Psoas muscle (tissue), 8 donors: Measurements from ENCODE around the gene NDUFB2. TPM values are rescaled to one million over a fixed set of nuclear protein-coding genes. Genes with fewer than 3 reads are reported as not detected.

Source experiments
- ATAC-seq, 4 donors: fragments of 200-7000 bp; cut with Tn5 transposase; one replicate each; pipeline ENCODE4 v1.9.1; 2020; ENCODE audit warnings: moderate library complexity in 3 of 4, mild to moderate bottlenecking in 2 of 4
- DNase-seq, 2 donors: peaks; one replicate each; pipeline ENCODE4 v3.0.0-alpha.2; 2020
- H3K27ac ChIP-seq: fragments of 200-600 bp; one replicate; pipeline ENCODE4 v1.8.0; 2022
- H3K27me3 ChIP-seq, 3 donors: fragments of 200-600 bp in 1 of 3; one replicate each; pipeline versions ENCODE4 v1.6.1 to v1.8.0; 2013 to 2022; ENCODE audit warnings: low read length in 2 of 3, mild to moderate bottlenecking in 2 of 3, moderate library complexity in 1 of 3; ENCODE audit not compliant: insufficient read depth in 3 of 3
- H3K36me3 ChIP-seq, 2 donors: fragments of 200-600 bp in 1 of 2; one replicate each; pipeline versions ENCODE4 v1.6.1 to v1.8.0; 2013 to 2022; ENCODE audit warnings: low read depth in 1 of 2, mild to moderate bottlenecking in 1 of 2, moderate library complexity in 1 of 2; ENCODE audit not compliant: insufficient read depth in 1 of 2
- H3K4me1 ChIP-seq: fragments of 200-600 bp; one replicate; pipeline ENCODE4 v1.8.0; 2022
- H3K4me3 ChIP-seq: fragments of 200-600 bp; one replicate; pipeline ENCODE4 v1.8.0; 2022; ENCODE audit warnings: mild to moderate bottlenecking
- H3K9me3 ChIP-seq: fragments of 200-600 bp; one replicate; pipeline ENCODE4 v1.8.0; 2022
- WGBS, 3 donors: extraction: QIAGEN DNeasy Blood & Tissue Kit; methylation state at CpG; one replicate each; pipeline versions ENCODE4 v1.1.6 to v1.1.7; 2013; 5-methylcytosine and 5-hydroxymethylcytosine counted together
- intact Hi-C, 2 donors: fragments of 100-400 bp; cut with DNase I; formaldehyde crosslinking; loops; one replicate each; pipeline versions ENCODE4 v1.11.0 to v1.14.2; 2022
- polyA plus RNA-seq, 3 donors: library from polyadenylated mRNA; stranded (reverse); fragments of 200-250 nt; gene quantifications; one replicate each; pipeline ENCODE4 v1.2.3, GENCODE V29; 2013
- total RNA-seq, 4 donors: library from RNA; stranded (reverse); fragmentation: NEBNext Ultra II Directional in 2 of 4; extraction: Animal tissue kit (Norgen Biotek cat#: 25700) in 2 of 4; gene quantifications; one replicate each; pipeline versions ENCODE4 v1.2.1 to v1.2.4, GENCODE V29; 2021 to 2023
- TF ChIP-seq, protein P1 (sequence below): fragments of 200-600 bp; IDR thresholded peaks from one replicate; pipeline ENCODE4 v1.8.0; 2022; ENCODE audit warnings: antibody characterized with exemption
- donor health status: healthy with polysubstance abuse.
- donor health status: DM: no; HTN: no; CAD: no; lungs with moderate emphysema.
- donor health status: Bipolar disorder and iron deficiency.
- donor health status: healthy.
- donor health status: DM: yes; HTN: yes; CAD: no.
- donor health status: DM: no; HTN: no; CAD: no.
- donor health status: DM: no; HTN: no; CAD: no.
- donor health status: DM: yes; HTN: yes; CAD: no.

The NDUFB2 gene
- total and polyA plus RNA-seq, 7 donors: 320 to 768 (median 481) TPM

DNA sequence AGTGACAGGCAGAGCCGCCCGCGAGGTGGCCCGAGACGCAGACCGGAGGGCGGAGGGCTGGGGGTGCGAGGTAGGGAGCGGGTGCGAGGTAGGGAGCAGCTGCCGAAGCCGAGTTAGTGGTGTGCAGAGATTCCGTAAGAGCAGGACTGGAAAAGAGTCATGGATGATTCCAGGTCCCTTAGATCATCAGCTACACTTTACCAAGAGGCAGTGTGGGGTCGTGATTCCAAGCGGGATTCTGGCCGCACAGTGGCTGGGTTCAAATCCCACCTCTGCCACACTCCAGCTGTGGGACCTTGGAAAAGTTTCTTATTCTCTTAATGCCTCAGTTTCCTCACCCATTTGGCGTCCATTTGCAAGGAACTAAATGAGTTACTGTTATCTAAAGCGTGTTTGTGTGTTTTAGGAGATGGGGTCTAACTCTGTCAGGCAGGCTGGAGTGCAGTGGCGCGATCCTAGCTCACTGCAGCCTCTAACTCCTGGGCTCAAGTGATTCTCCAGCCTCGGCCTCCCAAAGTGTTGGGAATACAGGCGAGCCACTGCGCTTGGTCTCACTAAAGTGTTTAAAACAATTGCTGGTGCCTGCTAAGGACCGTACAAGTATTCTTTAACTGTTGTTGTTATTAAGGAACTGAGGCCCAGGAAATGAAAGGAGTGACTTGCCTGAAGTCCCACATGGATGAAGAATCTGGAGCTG, 1.1 kb downstream of the NDUFB2 start:
- 27 to 29% (median 27%) methylated on average over 24 of the region's 24 CpGs for WGBS, 3 donors
- DNase-seq: no peak
- H3K27ac ChIP-seq: peak overlapping the region; percentile 97
- H3K9me3 ChIP-seq: no peaks in the 10 kb centered on the region
- peaks cover 0 to 1% of the 10 kb centered on the region in 2 donors for H3K36me3 ChIP-seq
- H3K4me3 ChIP-seq: peak overlapping the region; percentile 88
- H3K27me3 ChIP-seq: no peaks in the 10 kb centered on the region
- intact Hi-C loops: loop anchor here in 1 of 2 donors (10.0 kb wide), 1 partner anchor 227 kb away; the partner anchor contains the start of gene BRAF
- no peak for ATAC-seq
- peaks cover 21% of the 10 kb centered on the region for H3K4me1 ChIP-seq
- TF ChIP-seq, protein P1, sequence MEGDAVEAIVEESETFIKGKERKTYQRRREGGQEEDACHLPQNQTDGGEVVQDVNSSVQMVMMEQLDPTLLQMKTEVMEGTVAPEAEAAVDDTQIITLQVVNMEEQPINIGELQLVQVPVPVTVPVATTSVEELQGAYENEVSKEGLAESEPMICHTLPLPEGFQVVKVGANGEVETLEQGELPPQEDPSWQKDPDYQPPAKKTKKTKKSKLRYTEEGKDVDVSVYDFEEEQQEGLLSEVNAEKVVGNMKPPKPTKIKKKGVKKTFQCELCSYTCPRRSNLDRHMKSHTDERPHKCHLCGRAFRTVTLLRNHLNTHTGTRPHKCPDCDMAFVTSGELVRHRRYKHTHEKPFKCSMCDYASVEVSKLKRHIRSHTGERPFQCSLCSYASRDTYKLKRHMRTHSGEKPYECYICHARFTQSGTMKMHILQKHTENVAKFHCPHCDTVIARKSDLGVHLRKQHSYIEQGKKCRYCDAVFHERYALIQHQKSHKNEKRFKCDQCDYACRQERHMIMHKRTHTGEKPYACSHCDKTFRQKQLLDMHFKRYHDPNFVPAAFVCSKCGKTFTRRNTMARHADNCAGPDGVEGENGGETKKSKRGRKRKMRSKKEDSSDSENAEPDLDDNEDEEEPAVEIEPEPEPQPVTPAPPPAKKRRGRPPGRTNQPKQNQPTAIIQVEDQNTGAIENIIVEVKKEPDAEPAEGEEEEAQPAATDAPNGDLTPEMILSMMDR: no peak

DNA sequence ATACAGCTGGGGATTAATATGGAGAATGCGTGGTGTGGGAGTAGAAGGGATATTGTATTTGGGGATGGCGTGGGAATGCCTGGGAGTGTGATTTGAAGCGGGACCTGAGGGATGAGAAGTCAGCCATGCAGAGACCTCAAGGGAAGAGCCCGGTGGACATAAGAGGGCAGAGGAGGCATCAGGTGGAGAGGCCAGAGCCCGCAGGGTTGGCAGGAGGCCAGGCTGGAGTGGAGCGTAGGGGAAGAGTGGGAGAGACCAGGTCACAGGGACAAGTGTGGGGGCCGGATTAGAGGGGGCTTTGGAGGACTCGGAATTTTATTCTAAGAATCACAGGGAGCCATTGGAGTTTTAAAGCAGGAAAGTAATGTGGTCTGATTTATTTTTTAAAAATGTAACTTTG, 2.0 kb downstream of the NDUFB2 start:
- ATAC-seq (no peak), DNase-seq (no peak)
- TF ChIP-seq, protein P1: no peak
- WGBS, 3 donors: 74 to 81% (median 79%) methylated on average over 8 of the region's 8 CpGs
- H3K4me1 ChIP-seq: peaks cover 21% of the 10 kb centered on the region
- no peak overlapping the region for H3K27ac ChIP-seq
- H3K4me3 ChIP-seq: peak overlapping the region; percentile 88
- H3K36me3 ChIP-seq: peaks cover 0 to 10% of the 10 kb centered on the region in 2 donors
- intact Hi-C loops: loop anchor here in 1 of 2 donors (10.0 kb wide), 1 partner anchor 226 kb away; the partner anchor contains the start of gene BRAF
- H3K9me3 ChIP-seq: no peaks in the 10 kb centered on the region
- no peaks in the 10 kb centered on the region for H3K27me3 ChIP-seq

DNA sequence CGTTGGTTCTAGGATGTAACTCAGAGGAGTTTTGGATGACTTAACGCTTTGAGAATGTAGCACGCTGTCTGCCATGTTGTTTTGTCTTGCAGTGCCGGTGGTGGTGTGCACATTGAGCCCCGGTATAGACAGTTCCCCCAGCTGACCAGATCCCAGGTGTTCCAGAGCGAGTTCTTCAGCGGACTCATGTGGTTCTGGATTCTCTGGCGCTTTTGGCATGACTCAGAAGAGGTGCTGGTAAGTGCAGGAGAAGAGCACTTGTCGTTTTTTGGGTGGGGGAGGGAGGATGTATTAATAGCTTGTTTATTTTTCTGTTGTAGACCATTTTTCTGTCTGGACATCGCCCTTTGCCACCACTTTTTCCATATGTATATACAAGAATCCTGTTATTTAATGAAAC, 6.3 kb downstream of the NDUFB2 start:
- TF ChIP-seq, protein P1: no peak
- ATAC-seq (peak in 3 of 4 donors; percentile 31 to 44 (median 35)), DNase-seq (no peak)
- Histone ChIP-seq H3K9me3 (no peaks in the 10 kb centered on the region), H3K27ac (no peak overlapping the region), H3K4me1 (peaks cover 12% of the 10 kb centered on the region), H3K36me3 (peaks cover 4 to 49% of the 10 kb centered on the region in 2 donors), H3K4me3 (no peak overlapping the region), H3K27me3 (no peaks in the 10 kb centered on the region)
- 85 to 95% (median 89%) methylated on average over 10 of the region's 10 CpGs for WGBS, 3 donors
- intact Hi-C loops: no loop called here

DNA sequence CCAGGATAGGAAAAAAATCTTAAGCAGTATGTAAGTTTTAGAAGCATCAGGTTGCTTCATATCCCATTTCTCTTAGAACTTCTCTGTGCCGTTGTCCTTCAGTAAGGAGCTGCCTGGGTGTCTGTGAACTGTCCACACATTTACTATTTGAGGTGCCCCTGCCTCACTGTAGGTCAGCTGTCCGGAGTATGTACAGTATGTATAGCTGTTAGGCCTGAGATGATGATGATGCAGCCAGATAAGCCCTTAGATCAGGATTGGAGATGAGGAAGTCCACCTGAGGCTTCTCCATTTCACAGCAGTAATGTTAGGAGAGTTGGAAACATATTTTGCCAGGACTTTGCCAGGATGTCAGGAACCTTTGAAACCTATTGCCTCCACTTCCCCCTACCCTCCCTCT, 7.7 kb downstream of the NDUFB2 start:
- no peak overlapping the region for H3K4me3 ChIP-seq
- 90 to 95% (median 94%) methylated on average over 2 of the region's 2 CpGs for WGBS, 3 donors
- peaks cover 4 to 49% of the 10 kb centered on the region in 2 donors for H3K36me3 ChIP-seq
- H3K27me3 ChIP-seq: no peaks in the 10 kb centered on the region
- TF ChIP-seq, protein P1: no peak
- intact Hi-C loops: no loop called here
- H3K27ac ChIP-seq: no peak overlapping the region
- DNase-seq (no peak), ATAC-seq (no peak)
- no peaks in the 10 kb centered on the region for H3K9me3 ChIP-seq
- H3K4me1 ChIP-seq: no peaks in the 10 kb centered on the region
